ENCODE measurements around the gene AKAP13. TPM values are rescaled to one million over a fixed set of nuclear protein-coding genes. Genes with fewer than 3 reads are reported as not detected.

The AKAP13 gene
- polyA plus RNA-seq, 1 experiment: 15.5 TPM

GRCh38 chr15:85771781-85772445 lies 391.5 kb downstream of the AKAP13 start:
- Histone ChIP-seq H3K9me3 (ENCODE audit: control insufficient read depth, insufficient read depth, low read length) (peaks cover 17% of the 10 kb centered on the region; the same call in 1 of the 2 replicates), H3K4me3 (ENCODE audit: low read depth, low read length) (no peak overlapping the region), H3K27ac (ENCODE audit: low read depth, low read length) (no peak overlapping the region), H3K27me3 (ENCODE audit: control insufficient read depth, insufficient read depth, low read length) (no peaks in the 10 kb centered on the region)
- ChIA-PET POLR2A (no interaction called here), CTCF (interaction anchor here (0.9 kb wide), 2 partner anchors 59 to 82 kb away, joined by 3 to 5 read pairs; no protein-coding TSS in a partner anchor)
- no peak for DNase-seq (ENCODE audit: low read depth, low spot score)
- no peak for TF ChIP-seq CTCF (IDR thresholded peaks at IDR 0.05; ENCODE audit: low read depth, low read length)

- DNase-seq (ENCODE audit: low read depth, low spot score): no peak
- Histone ChIP-seq H3K9me3 (ENCODE audit: control insufficient read depth, insufficient read depth, low read length) (peaks cover 17% of the 10 kb centered on the region; the same call in 1 of the 2 replicates), H3K27ac (ENCODE audit: low read depth, low read length) (no peak overlapping the region), H3K4me3 (ENCODE audit: low read depth, low read length) (no peak overlapping the region), H3K27me3 (ENCODE audit: control insufficient read depth, insufficient read depth, low read length) (no peaks in the 10 kb centered on the region)
- CTCF ChIA-PET: interaction anchor here (0.9 kb wide), 1 partner anchor 59 kb away, joined by 3 read pairs; no protein-coding TSS in a partner anchor
- TF ChIP-seq CTCF (IDR thresholded peaks at IDR 0.05; ENCODE audit: low read depth, low read length): no peak
- POLR2A ChIA-PET: no interaction called here
Observed at GRCh38 chr15:85772668-85773067, 392.3 kb downstream of the AKAP13 start.

- Histone ChIP-seq H3K4me3 (ENCODE audit: low read depth, low read length) (no peak overlapping the region), H3K9me3 (ENCODE audit: control insufficient read depth, insufficient read depth, low read length) (peaks cover 14% of the 10 kb centered on the region; the same call in 1 of the 2 replicates), H3K27ac (ENCODE audit: low read depth, low read length) (no peak overlapping the region), H3K27me3 (ENCODE audit: control insufficient read depth, insufficient read depth, low read length) (no peaks in the 10 kb centered on the region)
- TF ChIP-seq CTCF (IDR thresholded peaks at IDR 0.05; ENCODE audit: low read depth, low read length): no peak
- CTCF ChIA-PET: no interaction called here
- DNase-seq (ENCODE audit: low read depth, low spot score): no peak
- POLR2A ChIA-PET: no interaction called here
Observed at GRCh38 chr15:85773249-85773648, 392.8 kb downstream of the AKAP13 start.

GRCh38 chr15:85773970-85774369 lies 393.6 kb downstream of the AKAP13 start:
- CTCF ChIA-PET: interaction anchor here (0.7 to 1.0 kb wide), 2 partner anchors 45 to 57 kb away, joined by 3 to 4 read pairs; no protein-coding TSS in a partner anchor
- POLR2A ChIA-PET: no interaction called here
- DNase-seq (ENCODE audit: low read depth, low spot score): no peak
- Histone ChIP-seq H3K4me3 (ENCODE audit: low read depth, low read length) (no peak overlapping the region), H3K27ac (ENCODE audit: low read depth, low read length) (no peak overlapping the region), H3K27me3 (ENCODE audit: control insufficient read depth, insufficient read depth, low read length) (no peaks in the 10 kb centered on the region), H3K9me3 (ENCODE audit: control insufficient read depth, insufficient read depth, low read length) (peaks cover 7% of the 10 kb centered on the region; the same call in 1 of the 2 replicates)
- no peak for TF ChIP-seq CTCF (IDR thresholded peaks at IDR 0.05; ENCODE audit: low read depth, low read length)

- no peaks in the 10 kb centered on the region for H3K9me3 ChIP-seq (ENCODE audit: control insufficient read depth, insufficient read depth, low read length)
- DNase-seq (ENCODE audit: low read depth, low spot score): no peak
- TF ChIP-seq CTCF (IDR thresholded peaks at IDR 0.05; ENCODE audit: low read depth, low read length): no peak
- H3K27me3 ChIP-seq (ENCODE audit: control insufficient read depth, insufficient read depth, low read length): no peaks in the 10 kb centered on the region
- ChIA-PET CTCF (no interaction called here), POLR2A (no interaction called here)
- no peak overlapping the region for H3K4me3 ChIP-seq (ENCODE audit: low read depth, low read length)
- no peak overlapping the region for H3K27ac ChIP-seq (ENCODE audit: low read depth, low read length)
Observed at GRCh38 chr15:85777250-85778106, 397.1 kb downstream of the AKAP13 start.

Data from AG04450 (cell line).